Pancreas (tissue), 10 donors: ENCODE data around the gene ZBTB7C. TPM values are rescaled to one million over a fixed set of nuclear protein-coding genes. Genes with fewer than 3 reads are reported as not detected.
A peak's percentile ranks its signal among the peaks of the same experiment; 100 is the strongest.

Experiments used
- ATAC-seq, 4 donors: fragments of 200-7000 bp; cut with Tn5 transposase; one replicate each; pipeline versions ENCODE4 v1.8.0 to v1.9.1; 2020; ENCODE audit warnings: mild to moderate bottlenecking in 4 of 4, moderate library complexity in 4 of 4
- DNase-seq, 6 donors: peaks; one replicate each; pipeline ENCODE4 v3.0.0-alpha.2; 2020
- FAIRE-seq: peaks from 2 replicates; lab custom pipeline; 2012; peaks lifted over from hg19 to GRCh38; lab: Jason Lieb, UNC
- H3K27ac ChIP-seq, 4 donors: fragments of 200-600 bp; sonication (generic); 1 replicate in 3 of 4; 2 replicates in 1 of 4; pipeline versions ENCODE4 v1.5.0 to v1.8.0; 2020
- H3K27me3 ChIP-seq, 4 donors: fragments of 200-600 bp; one replicate each; pipeline ENCODE4 v1.8.0; 2021
- H3K36me3 ChIP-seq, 3 donors: fragments of 200-600 bp; sonication (generic) in 1 of 3; one replicate each; pipeline versions ENCODE4 v1.5.0 to v1.8.0; 2020 to 2021
- H3K4me1 ChIP-seq, 3 donors: fragments of 200-600 bp; one replicate each; pipeline ENCODE4 v1.8.0; 2021
- H3K4me3 ChIP-seq, 4 donors: fragments of 200-600 bp; sonication (generic) in 2 of 4; one replicate each; pipeline versions ENCODE4 v1.5.0 to v1.8.0; 2020 to 2021
- H3K9me3 ChIP-seq, 4 donors: fragments of 200-600 bp; one replicate each; pipeline ENCODE4 v1.8.0; 2021
- CTCF ChIP-seq, 4 donors: fragments of 200-600 bp; sonication (generic) in 3 of 4; IDR thresholded peaks; one replicate each; pipeline versions ENCODE4 v1.5.0 to v1.8.0; 2021; ENCODE audit warnings: antibody characterized with exemption in 4 of 4
- WGBS, 2 donors: extraction: QIAGEN DNeasy Blood & Tissue Kit; methylation state at CpG; one replicate each; pipeline ENCODE4 v1.1.7; 2013; 5-methylcytosine and 5-hydroxymethylcytosine counted together
- intact Hi-C, 3 donors: fragments of 100-400 bp; cut with DNase I; formaldehyde crosslinking; loops; one replicate each; pipeline versions ENCODE4 v1.11.1 to v1.14.2; 2022
- polyA plus RNA-seq, 2 donors: library from polyadenylated mRNA; stranded (reverse); fragments of 200-250 nt; gene quantifications; one replicate each; pipeline ENCODE4 v1.2.3, GENCODE V29; 2013
- total RNA-seq, 6 donors: library from RNA; stranded (reverse); fragmentation: NEBNext Ultra II Directional in 4 of 6; extraction: Animal tissue kit (Norgen Biotek cat#: 25700) in 4 of 6; gene quantifications; one replicate each; pipeline versions ENCODE4 v1.2.1 to v1.2.4, GENCODE V29; 2021 to 2023
- donor health status: healthy with polysubstance abuse.
- donor health status: DM: no; HTN: no; CAD: no; lungs with moderate emphysema.
- donor health status: DM: no; HTN: no; CAD: no.
- donor health status: control.
- donor health status: control.
- donor health status: Bipolar disorder and iron deficiency.
- donor health status: DM: yes; HTN: yes; CAD: no.
- donor health status: DM: no; HTN: no; CAD: no.
- donor health status: DM: no; HTN: no; CAD: no.
- donor health status: DM: yes; HTN: yes; CAD: no.

The ZBTB7C gene
- total and polyA plus RNA-seq, 8 donors = 0.35 to 1.7 (median 0.91) TPM

DNA sequence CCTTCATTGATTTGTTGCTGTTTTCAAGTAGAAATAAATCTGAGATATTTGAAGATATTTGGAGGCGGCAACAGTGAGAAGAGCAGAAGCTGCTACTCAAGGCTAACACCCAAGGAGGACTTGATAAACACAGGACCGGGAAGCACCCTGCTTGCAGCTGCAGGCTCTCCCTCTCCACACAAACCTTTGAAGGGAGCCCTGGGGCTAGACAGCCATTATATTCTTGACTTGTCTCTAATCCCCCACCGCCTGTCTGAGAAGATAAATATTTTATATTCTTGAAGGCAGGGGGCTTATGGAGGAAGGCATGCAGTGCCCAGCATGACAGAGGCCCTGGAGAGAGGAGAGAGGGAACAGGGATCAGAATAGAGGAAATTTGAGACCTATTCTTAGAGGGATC is 427.9 kb downstream of the ZBTB7C start:
- intact Hi-C loops = no loop called here
- Histone ChIP-seq H3K27ac (no peak overlapping the region), H3K4me1 (no peaks in the 10 kb centered on the region), H3K9me3 (no peaks in the 10 kb centered on the region), H3K36me3 (no peaks in the 10 kb centered on the region), H3K27me3 (no peaks in the 10 kb centered on the region), H3K4me3 (no peak overlapping the region)
- ATAC-seq = no peak
- no peak for TF ChIP-seq CTCF (IDR thresholded peaks at IDR 0.05)
- no peak for FAIRE-seq
- DNase-seq = no peak
- WGBS, 2 donors = 77 to 84% methylated on average over 3 of the region's 3 CpGs

- intact Hi-C loops = no loop called here
- DNase-seq (no peak), ATAC-seq (peak in 2 of 4 donors; percentile 35 to 60), FAIRE-seq (no peak)
- WGBS, 2 donors = 35 to 44% methylated on average over 4 to 5 of the region's 5 CpGs
- no peak for TF ChIP-seq CTCF (IDR thresholded peaks at IDR 0.05)
- Histone ChIP-seq H3K9me3 (no peaks in the 10 kb centered on the region), H3K36me3 (no peaks in the 10 kb centered on the region), H3K4me1 (no peaks in the 10 kb centered on the region), H3K27ac (no peak overlapping the region), H3K27me3 (no peaks in the 10 kb centered on the region), H3K4me3 (no peak overlapping the region)
Measured at GRCh38 chr18:47979611-47980200, 429.5 kb downstream of the ZBTB7C start.

DNA sequence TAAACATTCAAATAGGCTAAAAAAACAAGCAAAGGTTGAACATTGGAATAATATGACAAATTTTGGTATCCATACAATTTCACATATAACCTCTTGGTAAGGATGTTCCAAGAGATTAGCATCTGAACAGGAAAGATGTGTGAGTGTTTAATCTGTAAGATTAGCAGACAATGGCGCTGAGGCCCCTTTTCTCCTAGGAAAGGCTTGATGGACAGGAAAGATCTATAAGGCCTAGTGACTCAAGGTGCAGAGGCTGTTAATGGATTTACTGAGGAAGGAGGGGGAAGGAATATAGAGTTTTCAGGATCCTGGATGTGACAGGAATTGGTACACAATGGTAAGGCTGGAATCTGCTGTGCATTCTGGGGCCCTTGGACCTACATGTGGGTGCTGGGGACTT is 430.6 kb downstream of the ZBTB7C start:
- DNase-seq = no peak
- Histone ChIP-seq H3K27me3 (no peaks in the 10 kb centered on the region), H3K27ac (no peak overlapping the region), H3K4me3 (no peak overlapping the region), H3K9me3 (no peaks in the 10 kb centered on the region), H3K4me1 (no peaks in the 10 kb centered on the region), H3K36me3 (no peaks in the 10 kb centered on the region)
- FAIRE-seq = no peak
- no peak for TF ChIP-seq CTCF (IDR thresholded peaks at IDR 0.05)
- 85 to 93% methylated on average over 1 of the region's 1 CpG for WGBS, 2 donors
- intact Hi-C loops = no loop called here
- no peak for ATAC-seq

GRCh38 chr18:47978141-47978540 is 431.0 kb downstream of the ZBTB7C start:
- no peak overlapping the region for H3K4me3 ChIP-seq
- FAIRE-seq (no peak), ATAC-seq (no peak), DNase-seq (no peak)
- TF ChIP-seq CTCF (IDR thresholded peaks at IDR 0.05) = no peak
- H3K27me3 ChIP-seq = no peaks in the 10 kb centered on the region
- 96 to 97% methylated on average over 2 of the region's 2 CpGs for WGBS, 2 donors
- no peak overlapping the region for H3K27ac ChIP-seq
- no peaks in the 10 kb centered on the region for H3K9me3 ChIP-seq
- H3K36me3 ChIP-seq = no peaks in the 10 kb centered on the region
- H3K4me1 ChIP-seq = no peaks in the 10 kb centered on the region
- intact Hi-C loops = no loop called here

Other genes starting within 250 kb of the ZBTB7C start
- gene CTIF, start 129.6 kb upstream of the ZBTB7C start, total RNA-seq = 10 to 100 TPM; 15.1 to 27.4 (median 16.2) TPM
- gene CTIF, start 129.6 kb upstream of the ZBTB7C start, polyA plus RNA-seq = 10 to 100 TPM; 24.7 to 26.1 TPM